Measurements from ENCODE around the gene GCN1. TPM values are rescaled to one million over a fixed set of nuclear protein-coding genes. Genes with fewer than 3 reads are reported as not detected.

GCN1 gene
- total and polyA plus RNA-seq, 2 experiments from 2014 or later: 28.2 to 197 TPM

DNA sequence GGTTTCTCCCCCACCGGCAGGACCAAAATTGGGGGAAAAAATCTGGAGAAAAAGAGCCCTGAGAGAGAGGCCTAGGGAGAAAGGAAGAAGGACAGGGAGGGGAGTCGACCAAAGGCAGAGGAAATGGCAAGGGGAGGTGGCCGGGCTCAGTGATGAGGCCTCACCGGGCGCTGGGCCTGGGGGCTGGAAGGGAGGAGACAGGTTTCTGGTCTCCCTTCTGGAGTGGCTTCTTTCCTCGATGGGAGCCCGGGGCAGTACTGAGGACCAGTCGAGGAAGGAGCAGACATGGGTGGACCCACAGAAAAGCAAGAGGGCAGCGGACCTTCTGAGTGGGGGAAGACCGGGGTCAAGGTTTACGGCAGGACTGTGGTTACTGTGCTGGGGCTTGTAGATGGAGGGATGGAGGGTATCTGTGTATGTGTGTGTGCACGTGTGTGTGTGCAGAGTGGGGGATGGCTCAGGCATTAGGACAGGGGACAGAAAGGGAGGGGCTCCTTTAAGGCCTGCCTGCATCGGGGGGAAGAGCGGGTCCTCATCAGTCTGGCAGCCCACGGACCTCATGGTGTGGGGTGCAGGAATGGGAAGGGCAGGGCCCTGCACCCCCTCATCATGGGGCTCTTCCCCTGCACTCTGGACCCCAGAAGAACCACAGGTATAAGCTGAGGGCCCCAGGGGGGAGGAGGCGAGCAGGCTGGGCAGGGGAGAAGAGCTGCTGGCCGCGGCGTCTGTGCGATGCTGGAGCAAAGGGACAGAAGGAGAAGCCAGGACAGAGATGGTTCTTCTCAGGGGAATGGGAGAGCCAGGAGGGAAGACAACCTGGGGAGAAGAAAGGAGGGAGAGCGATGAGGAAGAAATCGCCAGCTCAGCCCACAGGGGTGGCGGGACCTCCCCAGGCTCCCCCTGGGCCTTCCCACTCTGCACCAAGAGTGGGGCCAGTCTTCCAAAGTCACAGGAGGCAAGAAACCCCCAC lies 21.5 kb upstream of the GCN1 start:
- Histone ChIP-seq H3K36me3 (replicated peaks; ENCODE audit: insufficient read depth, low read depth) (no peaks in the 10 kb centered on the region), H3K9me2 (replicated peaks; ENCODE audit: insufficient read depth) (no peaks in the 10 kb centered on the region)

DNA sequence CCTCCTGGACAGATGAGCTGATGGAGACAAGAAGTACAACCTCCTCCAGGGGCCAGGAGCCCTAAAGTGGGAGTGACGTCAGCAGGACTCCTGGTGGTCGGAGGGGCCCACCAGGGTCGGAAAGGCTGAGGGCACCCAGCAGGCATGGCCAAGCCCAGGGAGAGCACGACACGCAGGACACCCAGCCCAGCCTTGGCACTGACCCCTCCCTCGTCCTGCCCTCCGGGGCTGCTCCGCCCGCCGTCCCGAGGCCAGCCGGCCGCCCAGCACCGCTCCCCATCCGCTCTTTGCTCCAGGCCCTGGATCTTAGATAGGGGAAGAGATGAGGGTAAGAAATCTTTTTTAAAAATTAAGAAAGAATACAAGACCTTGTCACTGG lies 20.8 kb upstream of the GCN1 start:
- Histone ChIP-seq H3K4me2 (no peak overlapping the region), H3K36me3 (replicated peaks; ENCODE audit: insufficient read depth, low read depth) (no peaks in the 10 kb centered on the region), H2AFZ (no peak overlapping the region), H3K79me2 (no peaks in the 10 kb centered on the region), H3K9me3 (ENCODE audit: low read depth) (no peaks in the 10 kb centered on the region), H4K20me1 (ENCODE audit: insufficient read depth, poor library complexity, severe bottlenecking) (no peaks in the 10 kb centered on the region), H3K27me3 (no peaks in the 10 kb centered on the region), H3K9me2 (replicated peaks; ENCODE audit: insufficient read depth) (no peaks in the 10 kb centered on the region), H3K4me1 (ENCODE audit: insufficient read depth) (no peaks in the 10 kb centered on the region), H3K27ac (no peak overlapping the region), H3K4me3 (no peak overlapping the region)
- 95% methylated on average over 12 of the region's 15 CpGs for WGBS (ENCODE audit: low lambda C conversion rate, missing lambda C conversion rate)
- TF ChIP-seq, protein P1, sequence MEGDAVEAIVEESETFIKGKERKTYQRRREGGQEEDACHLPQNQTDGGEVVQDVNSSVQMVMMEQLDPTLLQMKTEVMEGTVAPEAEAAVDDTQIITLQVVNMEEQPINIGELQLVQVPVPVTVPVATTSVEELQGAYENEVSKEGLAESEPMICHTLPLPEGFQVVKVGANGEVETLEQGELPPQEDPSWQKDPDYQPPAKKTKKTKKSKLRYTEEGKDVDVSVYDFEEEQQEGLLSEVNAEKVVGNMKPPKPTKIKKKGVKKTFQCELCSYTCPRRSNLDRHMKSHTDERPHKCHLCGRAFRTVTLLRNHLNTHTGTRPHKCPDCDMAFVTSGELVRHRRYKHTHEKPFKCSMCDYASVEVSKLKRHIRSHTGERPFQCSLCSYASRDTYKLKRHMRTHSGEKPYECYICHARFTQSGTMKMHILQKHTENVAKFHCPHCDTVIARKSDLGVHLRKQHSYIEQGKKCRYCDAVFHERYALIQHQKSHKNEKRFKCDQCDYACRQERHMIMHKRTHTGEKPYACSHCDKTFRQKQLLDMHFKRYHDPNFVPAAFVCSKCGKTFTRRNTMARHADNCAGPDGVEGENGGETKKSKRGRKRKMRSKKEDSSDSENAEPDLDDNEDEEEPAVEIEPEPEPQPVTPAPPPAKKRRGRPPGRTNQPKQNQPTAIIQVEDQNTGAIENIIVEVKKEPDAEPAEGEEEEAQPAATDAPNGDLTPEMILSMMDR (IDR thresholded peaks at IDR 0.05; ENCODE audit: poor library complexity): no peak
- TF ChIP-seq EZH2 (IDR thresholded peaks at IDR 0.05; ENCODE audit: borderline replicate concordance) (no peak), EZH2phosphoT487 (IDR thresholded peaks at IDR 0.05; ENCODE audit: low read depth, severe bottlenecking, unreplicated experiment) (no peak)
- no peak for DNase-seq (ENCODE audit: low spot score)

More for the DNA sequence above, 21.5 kb upstream of the GCN1 start:
- Histone ChIP-seq H3K79me2 (no peaks in the 10 kb centered on the region), H3K4me3 (no peak overlapping the region), H3K9me3 (ENCODE audit: low read depth) (no peaks in the 10 kb centered on the region), H3K4me2 (no peak overlapping the region), H2AFZ (no peak overlapping the region), H4K20me1 (ENCODE audit: insufficient read depth, poor library complexity, severe bottlenecking) (no peaks in the 10 kb centered on the region), H3K27me3 (no peaks in the 10 kb centered on the region), H3K4me1 (ENCODE audit: insufficient read depth) (no peaks in the 10 kb centered on the region), H3K27ac (no peak overlapping the region)
- no peak for DNase-seq (ENCODE audit: low spot score)
- TF ChIP-seq, protein P1 (IDR thresholded peaks at IDR 0.05; ENCODE audit: poor library complexity): no peak
- TF ChIP-seq EZH2phosphoT487 (IDR thresholded peaks at IDR 0.05; ENCODE audit: low read depth, severe bottlenecking, unreplicated experiment): no peak
- TF ChIP-seq EZH2 (IDR thresholded peaks at IDR 0.05; ENCODE audit: borderline replicate concordance): no peak
- WGBS (ENCODE audit: low lambda C conversion rate, missing lambda C conversion rate): 92% methylated on average over 22 of the region's 23 CpGs

DNA sequence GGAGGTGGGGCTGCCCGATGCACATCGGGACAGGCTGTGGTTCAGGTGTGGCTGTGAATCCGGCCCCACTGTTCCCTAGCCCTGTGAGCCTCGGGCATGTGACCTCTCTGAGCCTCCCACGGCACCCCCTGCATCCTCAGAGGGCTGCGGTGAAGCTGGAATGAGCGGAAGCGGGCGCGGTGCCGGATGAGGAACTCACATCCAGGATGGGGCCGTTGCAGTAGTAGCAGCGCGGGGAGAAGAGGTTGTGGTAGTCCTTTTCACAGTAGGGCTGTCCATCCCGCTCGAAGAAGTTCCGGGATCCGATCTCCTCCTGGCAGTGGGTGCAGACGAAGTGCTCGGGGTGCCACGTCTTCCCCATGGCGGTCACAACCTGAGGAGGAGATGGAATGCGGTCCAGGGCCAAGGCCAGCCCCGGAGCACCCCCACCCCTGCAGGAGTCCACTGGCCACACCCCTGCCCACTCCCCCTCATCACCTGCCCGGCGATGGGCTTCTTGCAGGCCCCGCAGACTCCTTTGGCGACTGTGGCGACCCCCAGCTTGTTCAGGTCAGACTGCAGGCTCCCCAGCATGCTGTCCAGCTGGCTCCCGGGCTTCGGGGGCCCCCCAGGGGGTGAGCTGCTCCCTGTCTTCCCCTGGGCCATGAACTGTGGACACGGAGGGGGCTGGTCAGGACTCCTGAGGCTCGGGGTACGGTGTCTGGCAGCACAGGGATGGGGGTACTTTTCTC lies 20.3 kb upstream of the GCN1 start:
- Histone ChIP-seq H4K20me1 (ENCODE audit: insufficient read depth, poor library complexity, severe bottlenecking) (no peaks in the 10 kb centered on the region), H2AFZ (no peak overlapping the region), H3K36me3 (replicated peaks; ENCODE audit: insufficient read depth, low read depth) (no peaks in the 10 kb centered on the region), H3K9me3 (ENCODE audit: low read depth) (no peaks in the 10 kb centered on the region), H3K27me3 (no peaks in the 10 kb centered on the region), H3K9me2 (replicated peaks; ENCODE audit: insufficient read depth) (no peaks in the 10 kb centered on the region), H3K4me3 (no peak overlapping the region), H3K4me2 (no peak overlapping the region), H3K27ac (no peak overlapping the region), H3K4me1 (ENCODE audit: insufficient read depth) (no peaks in the 10 kb centered on the region), H3K79me2 (no peaks in the 10 kb centered on the region)
- WGBS (ENCODE audit: low lambda C conversion rate, missing lambda C conversion rate): 97% methylated on average over 26 of the region's 34 CpGs
- TF ChIP-seq EZH2 (IDR thresholded peaks at IDR 0.05; ENCODE audit: borderline replicate concordance) (no peak), EZH2phosphoT487 (IDR thresholded peaks at IDR 0.05; ENCODE audit: low read depth, severe bottlenecking, unreplicated experiment) (no peak)
- TF ChIP-seq, protein P1 (IDR thresholded peaks at IDR 0.05; ENCODE audit: poor library complexity): no peak
- no peak for DNase-seq (ENCODE audit: low spot score)
